GM23338 (cell line): ENCODE measurements around the gene FAM227B. TPM values are rescaled to one million over a fixed set of nuclear protein-coding genes. Genes with fewer than 3 reads are reported as not detected.

Source experiments
- ATAC-seq: fragments of 200-7000 bp; cut with Tn5 transposase; 3 replicates; pipeline ENCODE4 v1.9.1; 2020
- DNase-seq: peaks from one replicate; pipeline ENCODE4 v3.0.0-alpha.2; 2015; ENCODE audit warnings: low spot score
- H2AFZ ChIP-seq: fragments of 200-600 bp; sonication (generic); 2 replicates; pipeline ENCODE4 v1.8.0; 2016; ENCODE audit warnings: antibody characterized with exemption, mild to moderate bottlenecking, moderate library complexity
- H3F3A ChIP-seq: fragments of 200-600 bp; sonication (generic); replicated peaks from 2 replicates; pipeline ENCODE4 v1.8.0; 2017; ENCODE audit warnings: antibody characterized with exemption, mixed run types, low read depth
- H3K27ac ChIP-seq: fragments of 200-600 bp; sonication (generic); 2 replicates; pipeline ENCODE4 v1.6.1; 2016; ENCODE audit warnings: low read depth
- H3K27me3 ChIP-seq: fragments of 200-600 bp; sonication (generic); 2 replicates; pipeline ENCODE4 v1.8.0; 2016; ENCODE audit warnings: mild to moderate bottlenecking, mixed run types, moderate library complexity; ENCODE audit not compliant: insufficient read depth
- H3K36me3 ChIP-seq: fragments of 200-600 bp; sonication (generic); 2 replicates; pipeline ENCODE4 v1.8.0; 2016; ENCODE audit warnings: mild to moderate bottlenecking; ENCODE audit not compliant: insufficient read depth
- H3K4me1 ChIP-seq: fragments of 200-600 bp; sonication (generic); 2 replicates; pipeline ENCODE4 v1.8.0; 2016; ENCODE audit warnings: mild to moderate bottlenecking, moderate library complexity; ENCODE audit not compliant: insufficient read depth
- H3K4me2 ChIP-seq: fragments of 200-600 bp; sonication (generic); 2 replicates; pipeline ENCODE4 v1.7.1; 2017; ENCODE audit warnings: mixed run types
- H3K4me3 ChIP-seq: fragments of 200-600 bp; sonication (generic); 2 replicates; pipeline ENCODE4 v1.6.1; 2016; ENCODE audit warnings: mixed run types
- H3K79me2 ChIP-seq: fragments of 200-600 bp; sonication (generic); replicated peaks from 2 replicates; pipeline ENCODE4 v1.8.0; 2017; ENCODE audit warnings: mild to moderate bottlenecking; ENCODE audit not compliant: insufficient read depth
- H3K9me2 ChIP-seq: fragments of 200-600 bp; sonication (generic); 2 replicates; pipeline ENCODE4 v1.8.0; 2017; ENCODE audit not compliant: insufficient read depth
- H4K20me1 ChIP-seq: fragments of 200-600 bp; sonication (generic); replicated peaks from 2 replicates; pipeline ENCODE4 v1.8.0; 2017; ENCODE audit warnings: mild to moderate bottlenecking; ENCODE audit not compliant: insufficient read depth
- H3K27ac Mint-ChIP-seq: 2 replicates; pipeline ENCODE4 v1.8.0; 2020; ENCODE audit warnings: inconsistent platforms, mild to moderate bottlenecking, moderate library complexity, mixed read lengths
- H3K27me3 Mint-ChIP-seq: 3 replicates; pipeline ENCODE4 v1.8.0; 2022; ENCODE audit warnings: low read depth, mild to moderate bottlenecking, moderate library complexity, mixed read lengths, inconsistent platforms; ENCODE audit not compliant: insufficient read depth, poor library complexity
- H3K36me3 Mint-ChIP-seq: 3 replicates; pipeline ENCODE4 v1.8.0; 2021; ENCODE audit warnings: low read depth, mild to moderate bottlenecking, inconsistent platforms, moderate library complexity, mixed read lengths
- H3K4me1 Mint-ChIP-seq: 3 replicates; pipeline ENCODE4 v1.8.0; 2020; ENCODE audit warnings: mild to moderate bottlenecking, inconsistent platforms, mixed read lengths
- H3K4me3 Mint-ChIP-seq: 3 replicates; pipeline ENCODE4 v1.8.0; 2021; ENCODE audit warnings: moderate library complexity, mild to moderate bottlenecking, inconsistent platforms, mixed read lengths
- H3K9me3 Mint-ChIP-seq: 3 replicates; pipeline ENCODE4 v1.8.0; 2020; ENCODE audit warnings: moderate library complexity, mild to moderate bottlenecking, inconsistent platforms, mixed read lengths
- CREB1 ChIP-seq: fragments of 250-450 bp; sonication (Bioruptor Pico); IDR thresholded peaks from 2 replicates; pipeline ENCODE4 v1.5.0; 2020; ENCODE audit warnings: low read depth, mild to moderate bottlenecking, moderate library complexity
- EZH2 ChIP-seq: fragments of 200-600 bp; sonication (generic); IDR thresholded peaks from one replicate; pipeline ENCODE4 v1.8.0; 2017; ENCODE audit warnings: antibody characterized with exemption, mild to moderate bottlenecking, low read depth; ENCODE audit not compliant: unreplicated experiment
- JUNB ChIP-seq: IDR thresholded peaks from one replicate; pipeline ENCODE4 v1.6.1; 2016; ENCODE audit warnings: antibody characterized with exemption; ENCODE audit not compliant: unreplicated experiment
- POLR2AphosphoS5 ChIP-seq: IDR thresholded peaks from 2 replicates; pipeline ENCODE4 v1.6.1; 2016; ENCODE audit warnings: antibody characterized with exemption, low read depth
- REST ChIP-seq: IDR thresholded peaks from one replicate; pipeline ENCODE4 v1.6.1; 2018; ENCODE audit warnings: antibody characterized with exemption; ENCODE audit not compliant: unreplicated experiment
- STAT1 ChIP-seq: IDR thresholded peaks from one replicate; pipeline ENCODE4 v1.6.1; 2016; ENCODE audit warnings: antibody characterized with exemption; ENCODE audit not compliant: unreplicated experiment
- ZNF114 ChIP-seq: fragments of 250-450 bp; sonication (Bioruptor Pico); IDR thresholded peaks from 2 replicates; pipeline ENCODE4 v1.5.0; 2020; ENCODE audit warnings: mild to moderate bottlenecking, moderate library complexity
- ZNF462 ChIP-seq: fragments of 250-450 bp; sonication (Bioruptor Pico); IDR thresholded peaks from 2 replicates; pipeline ENCODE4 v1.5.0; 2020; ENCODE audit warnings: mild to moderate bottlenecking, moderate library complexity
- polyA plus RNA-seq: library from polyadenylated mRNA; unstranded; fragments of >200 nt; fragmentation: Nextera tagmentation; extraction: Ambion mirVana; gene quantifications from 2 replicates; pipeline ENCODE4 v1.2.1, GENCODE V29; 2016
- total RNA-seq: library from RNA; depleted of rRNA; stranded (reverse); fragments of >200 nt; shearing (Covaris generic); gene quantifications from 2 replicates; pipeline ENCODE4 v1.2.3, GENCODE V29; 2014
- TF ChIP-seq, protein P1 (sequence below): IDR thresholded peaks from 2 replicates; pipeline ENCODE4 v1.6.1; 2016; ENCODE audit warnings: antibody characterized with exemption

FAM227B gene
- total and polyA plus RNA-seq, 2 experiments from 2014 or later: 2.6 to 10.2 TPM

DNA sequence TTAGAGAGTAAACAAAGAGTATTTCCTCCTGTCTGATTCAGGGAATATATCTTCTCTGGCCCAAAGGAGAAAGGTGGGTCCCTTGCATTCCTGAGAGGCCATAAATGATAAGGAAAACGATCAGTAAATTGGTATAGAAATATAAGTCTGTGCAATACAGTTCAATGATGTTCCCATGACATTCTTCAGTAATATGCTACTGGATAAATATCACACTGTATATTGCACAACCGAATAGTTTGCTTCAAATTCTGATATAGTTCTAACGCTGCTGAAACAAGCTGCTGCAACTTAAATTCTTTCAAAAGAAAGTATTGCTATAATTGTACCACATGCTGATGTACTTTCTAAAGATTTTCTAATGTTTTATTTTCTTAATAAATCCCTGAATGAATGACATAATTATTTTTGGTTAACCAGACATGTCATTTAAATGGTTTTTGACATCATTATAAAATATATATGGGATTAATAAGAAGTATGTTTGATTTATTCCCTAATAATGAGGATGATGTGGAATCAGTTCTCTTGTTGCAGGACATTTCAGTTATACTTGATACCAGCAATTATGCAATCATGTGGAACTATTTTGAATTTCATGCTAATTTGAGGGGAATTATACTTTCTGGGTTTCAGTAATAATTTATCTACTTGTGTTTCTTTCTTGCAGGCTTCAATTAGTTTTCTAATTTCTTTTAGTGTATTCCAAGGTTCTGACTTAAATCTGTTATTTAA lies 152.7 kb downstream of the FAM227B start:
- H3K4me1 ChIP-seq: no peaks in the 10 kb centered on the region
- no peaks in the 10 kb centered on the region for H3K9me3 Mint-ChIP-seq
- no peak overlapping the region for H3K27ac ChIP-seq
- H3K36me3 Mint-ChIP-seq: no peaks in the 10 kb centered on the region
- H3K9me2 ChIP-seq: no peaks in the 10 kb centered on the region
- H3K36me3 ChIP-seq: no peaks in the 10 kb centered on the region
- DNase-seq (no peak), ATAC-seq (no peak)
- no peaks in the 10 kb centered on the region for H4K20me1 ChIP-seq
- no peak overlapping the region for H3K4me3 Mint-ChIP-seq
- H3K4me1 Mint-ChIP-seq: no peaks in the 10 kb centered on the region
- H3F3A ChIP-seq: no peaks in the 10 kb centered on the region
- TF ChIP-seq REST (no peak), POLR2AphosphoS5 (no peak), JUNB (no peak), EZH2 (no peak), CREB1 (CRISPR knock-in tag) (no peak), ZNF114 (CRISPR knock-in tag) (no peak), ZNF462 (CRISPR knock-in tag) (no peak), STAT1 (no peak)
- TF ChIP-seq, protein P1, sequence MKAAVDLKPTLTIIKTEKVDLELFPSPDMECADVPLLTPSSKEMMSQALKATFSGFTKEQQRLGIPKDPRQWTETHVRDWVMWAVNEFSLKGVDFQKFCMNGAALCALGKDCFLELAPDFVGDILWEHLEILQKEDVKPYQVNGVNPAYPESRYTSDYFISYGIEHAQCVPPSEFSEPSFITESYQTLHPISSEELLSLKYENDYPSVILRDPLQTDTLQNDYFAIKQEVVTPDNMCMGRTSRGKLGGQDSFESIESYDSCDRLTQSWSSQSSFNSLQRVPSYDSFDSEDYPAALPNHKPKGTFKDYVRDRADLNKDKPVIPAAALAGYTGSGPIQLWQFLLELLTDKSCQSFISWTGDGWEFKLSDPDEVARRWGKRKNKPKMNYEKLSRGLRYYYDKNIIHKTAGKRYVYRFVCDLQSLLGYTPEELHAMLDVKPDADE: no peak
- H3K4me3 ChIP-seq: no peak overlapping the region
- peaks cover 2% of the 10 kb centered on the region for H3K27me3 Mint-ChIP-seq
- no peak overlapping the region for H3K27ac Mint-ChIP-seq
- H2AFZ ChIP-seq: no peak overlapping the region
- no peak overlapping the region for H3K4me2 ChIP-seq
- no peaks in the 10 kb centered on the region for H3K79me2 ChIP-seq
- no peaks in the 10 kb centered on the region for H3K27me3 ChIP-seq
